ENCODE results near the gene ZBTB42.
"Not testable (repeated sequence)": the region's sequence is repeated elsewhere in the genome, so short reads cannot be mapped to it uniquely, and the experiment has no call there.

ZBTB42 gene

GRCh38 chr14:104821971-104822608 lies 21.2 kb downstream of the ZBTB42 start:
- Histone ChIP-seq H3K27ac (no peak overlapping the region), H3K4me3 (no peak overlapping the region)

- Histone ChIP-seq H3K27ac (no peak overlapping the region), H3K4me3 (no peak overlapping the region)
These were observed 22.1 kb downstream of the ZBTB42 start for GRCh38 chr14:104822821-104823615.

- Histone ChIP-seq H3K4me3 (no peak overlapping the region), H3K27ac (no peak overlapping the region)
These were observed 23.6 kb downstream of the ZBTB42 start for GRCh38 chr14:104824353-104824997.

- H3K4me3 ChIP-seq, result peak overlapping the region; percentile 35 to 63 (median 46)
- H3K27ac ChIP-seq, result peak overlapping the region in 17 of 21 experiments; percentile 1 to 78 (median 36)
These were observed 25.4 kb downstream of the ZBTB42 start for GRCh38 chr14:104826189-104826860.

GRCh38 chr14:104826861-104827176 lies 25.9 kb downstream of the ZBTB42 start:
- H3K27ac ChIP-seq, result peak overlapping the region in 2 of 21 experiments; percentile 20 to 54
- H3K4me3 ChIP-seq, result peak overlapping the region; percentile 35 to 63 (median 46)

GRCh38 chr14:104827177-104828055 lies 26.5 kb downstream of the ZBTB42 start:
- Histone ChIP-seq H3K4me3 (peak overlapping the region; percentile 35 to 63 (median 46)), H3K27ac (peak overlapping the region in 2 of 21 experiments; percentile 20 to 54)

GRCh38 chr14:104830781-104831180 lies 29.9 kb downstream of the ZBTB42 start:
- Histone ChIP-seq H3K27ac (no peak overlapping the region), H3K4me3 (no peak overlapping the region)

GRCh38 chr14:104836171-104836935 lies 35.5 kb downstream of the ZBTB42 start:
- not testable (repeated sequence) for H3K27ac ChIP-seq

GRCh38 chr14:104841730-104842129 lies 40.8 kb downstream of the ZBTB42 start:
- Histone ChIP-seq H3K4me3 (no peak overlapping the region), H3K27ac (no peak overlapping the region)

More at GRCh38 chr14:104836171-104836935, 35.5 kb downstream of the ZBTB42 start:
- H3K4me3 ChIP-seq, result not testable (repeated sequence)

GRCh38 chr14:104843006-104843405 lies 42.1 kb downstream of the ZBTB42 start:
- H3K27ac ChIP-seq, result no peak overlapping the region
- peak overlapping the region in 1 of 7 experiments; percentile 15 for H3K4me3 ChIP-seq

GRCh38 chr14:104843442-104844305 lies 42.8 kb downstream of the ZBTB42 start:
- H3K27ac ChIP-seq, result no peak overlapping the region
- H3K4me3 ChIP-seq, result peak overlapping the region in 2 of 7 experiments; percentile 15 to 40

GRCh38 chr14:104844306-104845032 lies 43.6 kb downstream of the ZBTB42 start:
- Histone ChIP-seq H3K27ac (no peak overlapping the region), H3K4me3 (peak overlapping the region in 1 of 7 experiments; percentile 40)

- no peak overlapping the region for H3K4me3 ChIP-seq
- H3K27ac ChIP-seq, result no peak overlapping the region
These were observed 44.2 kb downstream of the ZBTB42 start for GRCh38 chr14:104845033-104845666.

- no peak overlapping the region for H3K4me3 ChIP-seq
These were observed 45.0 kb downstream of the ZBTB42 start for GRCh38 chr14:104845834-104846441.

GRCh38 chr14:104852280-104852663 lies 51.4 kb downstream of the ZBTB42 start:
- Histone ChIP-seq H3K4me3 (no peak overlapping the region), H3K27ac (no peak overlapping the region)

More at GRCh38 chr14:104845834-104846441, 45.0 kb downstream of the ZBTB42 start:
- H3K27ac ChIP-seq, result no peak overlapping the region
